Measurements from ENCODE around the gene LYPD6.
"Not testable (repeated sequence)": the region's sequence is repeated elsewhere in the genome, so short reads cannot be mapped to it uniquely, and the experiment has no call there.

The LYPD6 gene, protein sequence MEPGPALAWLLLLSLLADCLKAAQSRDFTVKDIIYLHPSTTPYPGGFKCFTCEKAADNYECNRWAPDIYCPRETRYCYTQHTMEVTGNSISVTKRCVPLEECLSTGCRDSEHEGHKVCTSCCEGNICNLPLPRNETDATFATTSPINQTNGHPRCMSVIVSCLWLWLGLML

DNA sequence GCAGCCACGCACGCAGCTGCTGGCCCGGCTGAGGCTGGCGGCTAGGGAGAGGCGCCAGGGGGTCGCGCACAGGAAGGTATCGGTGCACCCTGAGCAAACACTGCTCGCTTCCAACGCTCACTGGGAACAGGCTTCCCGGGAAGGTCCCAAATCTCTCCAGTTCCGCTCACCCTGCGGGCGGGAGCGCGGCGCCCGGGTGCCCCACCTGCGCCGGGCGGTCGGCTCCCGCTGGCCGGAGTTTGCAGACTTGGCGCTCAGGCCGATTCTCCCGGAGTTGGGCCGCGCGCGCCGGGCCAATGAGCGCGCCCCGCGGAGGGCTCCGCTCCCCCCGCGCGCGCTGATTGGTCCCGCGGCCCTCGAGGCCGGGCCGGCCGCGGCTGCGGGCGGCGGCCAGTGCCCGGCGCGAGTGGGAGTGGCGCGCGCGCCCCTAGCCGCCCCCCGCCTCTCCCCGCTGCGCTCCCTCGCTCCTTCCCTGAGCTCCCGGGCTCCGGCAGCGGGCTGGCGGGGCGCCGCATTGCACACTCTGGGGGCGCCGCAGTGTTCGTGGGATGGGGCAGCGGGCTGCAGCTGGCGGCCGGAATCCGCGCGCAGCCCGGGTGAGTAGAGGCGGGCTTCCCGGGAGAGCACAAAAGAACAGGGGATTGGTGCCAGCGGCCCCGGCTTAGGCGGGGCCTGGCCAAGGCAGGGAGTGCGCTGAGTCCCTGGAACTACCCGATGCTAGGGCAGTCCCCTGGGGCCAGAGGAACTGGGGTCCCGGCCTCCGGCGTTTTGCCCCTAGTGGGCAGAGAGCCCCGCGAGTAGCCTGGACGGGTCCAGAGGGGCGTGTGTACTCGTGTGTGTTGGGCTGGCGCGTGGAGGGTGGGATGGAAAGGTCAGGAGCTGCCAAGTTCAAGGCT, at the start of gene LYPD6:
TSS of gene LYPD6 (plus strand) at position 461 of the 896 bp plus-strand sequence. CDS start 107,122 bp downstream, outside the sequence.
- peak; percentile 77 for DNase-seq (ENCODE audit: low spot score)

DNA sequence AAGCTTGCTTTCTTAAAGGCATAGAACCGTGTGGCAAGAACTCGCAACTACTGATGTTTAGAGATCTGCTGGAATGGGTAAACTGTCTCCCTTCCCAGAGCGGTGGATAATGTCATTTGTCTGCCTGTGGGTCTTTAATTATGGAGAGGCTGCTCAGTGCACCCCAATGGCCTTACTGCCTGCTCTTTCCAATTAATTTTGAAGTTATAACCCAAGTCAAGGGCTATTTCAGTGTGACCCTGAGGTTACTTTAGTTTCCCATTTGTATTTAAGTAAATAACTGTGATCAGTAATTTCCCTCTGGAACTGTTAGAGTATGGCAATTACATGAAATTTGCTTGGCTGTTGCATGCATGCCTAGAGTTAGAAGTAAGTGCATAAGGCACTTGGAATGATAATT, 48.9 kb upstream of the LYPD6 start:
- no peak for DNase-seq (ENCODE audit: low spot score)

DNA sequence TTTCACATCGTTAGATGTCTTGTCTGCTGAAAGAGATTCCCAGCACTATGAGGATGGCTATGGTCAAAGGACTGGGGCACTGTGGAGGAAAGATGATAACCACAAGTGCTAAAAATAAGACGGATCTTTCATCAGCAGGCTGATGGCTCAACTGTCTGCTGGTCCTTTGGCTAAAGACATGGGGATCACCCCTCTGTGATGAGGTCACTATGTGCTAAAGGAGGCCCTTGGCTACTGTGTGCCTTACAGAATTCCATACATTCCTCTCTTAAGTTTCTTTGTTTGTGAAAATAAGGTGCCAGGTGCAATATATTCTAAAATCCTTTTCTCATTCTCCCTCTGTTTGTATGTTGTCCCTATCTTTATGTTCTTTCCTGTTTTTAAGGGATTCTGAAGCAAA, 39.7 kb upstream of the LYPD6 start:
- no peak for DNase-seq (ENCODE audit: low spot score)

DNA sequence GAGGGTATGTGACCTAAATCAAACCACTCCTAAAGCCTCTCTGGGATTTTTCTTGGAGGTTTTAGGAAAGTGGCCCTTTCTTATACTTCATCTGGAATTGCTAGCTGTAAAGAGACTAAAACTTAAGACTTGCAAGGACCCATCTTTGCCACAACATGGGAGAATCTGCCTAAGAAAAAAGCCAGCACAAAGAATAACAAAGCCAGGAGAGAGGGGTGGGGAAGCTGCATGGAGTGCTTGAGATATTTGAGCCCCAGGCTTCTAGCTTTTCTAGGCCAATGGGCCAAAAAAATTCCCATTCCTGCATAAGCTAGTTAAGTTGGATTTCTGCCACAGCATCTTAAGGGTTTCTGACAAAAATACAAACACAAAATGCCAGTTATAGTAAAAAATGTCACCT, 38.5 kb upstream of the LYPD6 start:
- no peak for DNase-seq (ENCODE audit: low spot score)

- DNase-seq (ENCODE audit: low spot score), result no peak
Observed at GRCh38 chr2:149296031-149296430, 34.4 kb upstream of the LYPD6 start.

DNA sequence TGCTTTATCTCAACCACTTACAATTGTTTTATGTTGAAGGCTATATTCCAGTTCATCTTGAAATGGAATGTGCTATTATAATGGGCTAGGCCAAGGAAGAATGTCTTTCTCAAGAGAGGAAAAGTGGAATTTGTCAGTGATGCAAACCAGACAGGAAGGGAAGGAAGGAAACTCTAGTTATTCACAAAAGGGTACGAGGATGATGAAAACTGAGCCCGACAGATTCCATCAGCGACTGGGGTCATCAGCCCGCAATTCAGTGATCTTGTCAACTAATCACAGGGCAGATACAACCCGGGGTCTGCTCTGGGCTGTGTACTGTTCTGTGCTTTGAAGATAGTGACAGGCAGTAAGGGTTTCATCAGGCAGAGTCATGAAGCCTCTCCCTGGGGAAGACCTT, 23.4 kb upstream of the LYPD6 start:
- DNase-seq (ENCODE audit: low spot score), result no peak

DNA sequence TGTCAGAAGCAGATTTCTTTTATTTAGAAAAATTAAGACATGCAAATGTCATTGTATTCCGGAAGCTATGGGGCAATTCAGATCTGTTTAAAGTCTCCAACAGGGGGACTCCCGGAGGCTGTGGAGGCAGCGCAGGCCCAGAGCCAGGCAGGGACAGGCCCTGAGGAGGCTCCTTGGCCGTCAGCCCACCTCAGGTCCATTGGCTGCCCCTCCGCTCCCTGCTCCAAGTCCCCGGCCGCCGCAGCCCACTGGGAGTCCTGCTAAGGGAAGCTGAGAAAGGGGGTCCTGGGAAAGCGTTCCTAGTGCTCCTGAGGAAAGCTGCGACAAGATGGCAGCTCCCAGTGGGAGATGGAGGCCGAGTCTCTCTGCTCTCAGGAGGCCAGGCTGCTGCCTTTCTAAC, 20.0 kb upstream of the LYPD6 start:
- DNase-seq (ENCODE audit: low spot score), result no peak

GRCh38 chr2:149312039-149312438, 18.3 kb upstream of the LYPD6 start:
- DNase-seq (ENCODE audit: low spot score), result no peak

- no peak for DNase-seq (ENCODE audit: low spot score)
Observed at GRCh38 chr2:149313512-149313972, 16.8 kb upstream of the LYPD6 start.

- DNase-seq (ENCODE audit: low spot score), result no peak
Observed at GRCh38 chr2:149314687-149315086, 15.7 kb upstream of the LYPD6 start.

DNA sequence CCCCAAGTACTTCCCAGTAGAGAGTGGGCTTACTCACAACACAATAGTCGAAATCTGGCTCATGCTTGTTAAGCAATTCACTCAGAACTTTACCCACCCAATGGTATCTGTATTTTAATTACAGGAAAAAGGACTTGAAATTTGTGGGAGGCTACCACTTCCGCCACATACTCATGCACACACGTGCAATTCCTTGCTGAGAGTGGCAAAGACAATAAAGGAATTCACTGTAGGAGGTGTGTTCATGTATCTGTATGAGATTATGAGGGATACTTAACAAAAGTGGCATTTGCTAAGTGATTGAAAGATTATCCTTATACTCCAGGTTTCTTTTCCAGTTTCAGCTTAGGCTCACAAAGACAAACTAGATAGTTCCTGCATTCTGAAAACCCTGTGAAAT, 14.9 kb upstream of the LYPD6 start:
- DNase-seq (ENCODE audit: low spot score), result no peak

DNA sequence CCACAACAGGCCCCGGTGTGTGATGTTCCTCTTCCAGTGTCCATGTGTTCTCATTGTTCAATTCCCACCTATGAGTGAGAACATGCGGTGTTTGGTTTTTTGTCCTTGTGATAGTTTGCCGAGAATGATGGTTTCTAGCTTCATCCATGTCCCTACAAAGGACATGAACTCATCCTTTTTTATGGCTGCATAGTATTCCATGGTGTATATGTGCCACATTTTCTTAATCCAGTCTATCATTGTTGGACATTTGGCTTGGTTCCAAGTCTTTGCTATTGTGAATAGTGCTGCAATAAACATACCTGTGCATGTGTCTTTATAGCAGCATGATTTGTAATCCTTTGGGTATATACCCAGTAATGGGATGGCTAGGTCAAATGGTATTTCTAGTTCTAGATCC, 11.8 kb upstream of the LYPD6 start:
- not testable (repeated sequence) for DNase-seq (ENCODE audit: low spot score)

DNA sequence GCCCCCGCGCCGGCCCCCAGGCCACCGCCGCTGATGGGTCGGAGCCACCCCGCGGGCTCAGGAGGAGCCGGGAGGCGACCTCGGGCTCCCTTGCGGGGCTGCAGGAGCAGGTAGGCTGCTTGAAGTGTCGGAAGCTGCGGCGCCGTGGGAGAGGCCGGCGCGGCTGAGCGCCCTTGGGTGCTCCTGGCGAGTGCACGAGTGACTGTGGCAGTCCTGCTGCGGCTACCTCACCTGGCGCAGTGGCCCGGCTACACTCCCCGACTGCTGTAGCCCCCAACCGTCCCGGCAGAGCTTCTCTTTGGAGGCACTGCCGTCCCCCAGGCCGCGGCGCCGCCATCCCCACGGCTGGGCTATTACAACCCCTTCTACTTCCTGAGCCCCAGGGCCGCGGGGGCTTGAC, 10.0 kb upstream of the LYPD6 start:
- DNase-seq (ENCODE audit: low spot score), result no peak

DNA sequence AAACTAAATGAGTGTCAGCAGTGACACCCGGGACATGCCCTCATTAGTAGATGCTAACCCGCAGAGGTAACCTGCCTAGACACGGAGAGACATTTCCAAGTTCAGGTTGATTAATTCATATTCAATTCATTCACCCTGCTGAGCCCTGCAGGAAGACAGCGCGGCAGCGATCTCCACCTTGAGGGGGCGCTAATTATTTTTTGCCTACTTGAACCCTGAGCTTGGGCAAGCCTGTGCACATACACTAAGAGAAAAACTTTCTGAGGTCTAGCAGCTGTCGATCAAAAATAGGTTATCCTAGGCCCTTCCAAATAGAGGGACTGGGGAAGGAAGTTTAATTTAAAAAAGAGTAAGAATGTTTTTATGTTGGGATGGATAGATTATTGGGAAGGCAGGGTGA, 1.3 kb upstream of the LYPD6 start:
- DNase-seq (ENCODE audit: low spot score), result no peak

DNA sequence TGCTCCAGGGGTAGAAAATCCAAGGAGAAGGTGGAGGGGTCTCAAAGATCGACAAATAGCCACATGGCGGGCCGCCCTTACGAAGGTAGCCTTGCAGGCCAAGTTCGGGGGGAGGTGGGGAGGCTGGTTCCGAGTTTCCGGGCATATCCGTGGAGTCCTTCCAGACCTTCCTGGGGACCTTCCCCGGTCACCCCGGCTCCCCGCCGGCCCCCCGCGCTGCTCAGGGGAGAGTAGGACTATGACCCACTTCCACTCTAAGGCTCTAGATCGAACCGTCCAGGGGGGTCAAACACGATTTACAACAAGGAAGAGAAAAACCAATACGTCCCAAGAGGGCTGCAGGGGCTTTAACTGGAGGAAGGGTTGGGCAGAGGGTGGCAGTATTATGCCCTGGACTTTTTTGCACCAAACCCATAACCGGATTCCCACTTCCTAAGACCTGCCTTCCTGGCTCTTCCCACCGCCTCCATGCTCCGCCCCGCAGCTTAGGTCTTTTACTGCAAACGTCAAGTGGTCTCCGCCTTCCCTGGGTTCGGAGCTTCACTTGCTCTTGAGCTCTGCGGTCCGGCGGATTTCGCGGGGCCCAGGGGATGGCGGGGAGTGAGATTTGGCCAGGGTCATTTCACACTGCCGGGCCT, 779 bp upstream of the LYPD6 start:
- peak; percentile 42 for DNase-seq (ENCODE audit: low spot score)

DNA sequence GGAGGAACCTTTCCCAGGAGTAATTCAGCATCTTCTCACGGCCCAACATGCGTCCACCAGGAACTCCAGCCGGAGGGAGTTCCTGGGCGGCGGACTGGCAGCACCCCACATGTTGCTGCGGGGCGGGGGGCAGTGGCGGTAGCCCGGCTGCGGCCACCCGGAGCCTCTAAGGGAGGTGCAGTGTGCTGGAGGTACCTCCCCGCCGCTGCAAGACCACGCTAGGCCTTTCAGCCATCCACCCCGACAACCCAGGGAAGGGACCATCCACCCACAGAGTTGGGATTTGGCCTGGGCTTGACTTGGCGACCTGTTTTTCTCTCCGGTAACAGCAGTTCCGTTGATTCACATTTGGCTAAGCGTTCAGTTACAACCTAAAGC, 625 bp downstream of the LYPD6 start:
- DNase-seq (ENCODE audit: low spot score), result no peak

DNA sequence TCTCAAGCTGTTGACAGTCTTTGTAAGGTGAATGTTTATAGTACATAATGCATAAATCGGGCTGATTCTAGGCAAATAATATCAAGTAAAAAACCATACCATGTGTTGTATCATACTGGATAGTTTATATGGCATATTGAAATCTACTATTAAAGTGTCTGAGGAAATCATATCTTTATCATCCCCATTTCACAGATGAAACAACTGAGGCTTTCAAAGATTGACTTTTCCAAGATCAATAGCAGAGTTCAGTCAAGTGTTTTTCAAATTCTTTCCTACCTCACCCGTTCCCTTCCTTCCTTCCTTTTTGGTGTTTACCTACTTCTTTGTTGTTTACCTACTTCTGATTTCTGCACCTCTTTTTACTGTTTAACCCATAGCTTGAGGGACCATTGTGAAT, 2.0 kb downstream of the LYPD6 start:
- DNase-seq (ENCODE audit: low spot score), result no peak

DNA sequence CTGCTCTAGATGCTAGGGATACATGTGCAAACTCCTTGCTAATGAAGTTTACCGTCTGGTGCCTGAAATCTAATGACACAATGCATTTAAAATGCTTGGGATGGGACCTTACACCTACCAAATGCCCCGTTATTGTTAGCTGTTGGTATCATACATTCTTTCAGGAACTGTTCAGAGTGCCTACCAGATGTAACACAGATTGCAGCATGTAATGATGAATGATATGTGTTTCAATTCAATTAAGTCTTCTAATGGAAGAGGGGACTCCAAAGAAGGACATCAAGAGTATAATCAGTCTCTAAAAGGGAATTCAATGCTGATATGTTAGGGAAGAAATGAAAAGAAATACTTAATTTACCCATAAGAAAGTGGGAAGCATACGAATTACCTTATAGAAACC, 3.2 kb downstream of the LYPD6 start:
- DNase-seq (ENCODE audit: low spot score), result no peak

- DNase-seq (ENCODE audit: low spot score), result no peak
Observed at GRCh38 chr2:149334156-149334555, 3.8 kb downstream of the LYPD6 start.

DNA sequence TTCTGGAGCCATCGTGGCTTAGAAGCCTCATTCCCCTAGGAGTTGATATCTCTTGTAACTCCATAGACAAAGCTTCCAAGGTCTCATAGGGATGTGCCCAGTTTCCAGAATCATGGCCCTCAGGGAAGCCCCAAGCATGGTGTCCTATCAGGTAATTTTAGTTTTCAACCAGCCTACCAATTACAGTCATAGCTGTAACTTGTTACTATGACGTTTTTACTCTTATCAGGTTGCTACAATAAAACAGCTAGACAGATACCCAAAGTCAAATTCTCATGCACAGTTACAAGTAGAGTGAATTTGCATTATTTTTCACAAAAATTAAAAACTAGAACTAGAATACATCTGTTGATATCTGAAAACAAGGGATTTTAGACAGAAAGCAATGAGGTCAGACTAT, 8.9 kb downstream of the LYPD6 start:
- no peak for DNase-seq (ENCODE audit: low spot score)

GRCh38 chr2:149342509-149342908, 12.1 kb downstream of the LYPD6 start:
- no peak for DNase-seq (ENCODE audit: low spot score)

DNA sequence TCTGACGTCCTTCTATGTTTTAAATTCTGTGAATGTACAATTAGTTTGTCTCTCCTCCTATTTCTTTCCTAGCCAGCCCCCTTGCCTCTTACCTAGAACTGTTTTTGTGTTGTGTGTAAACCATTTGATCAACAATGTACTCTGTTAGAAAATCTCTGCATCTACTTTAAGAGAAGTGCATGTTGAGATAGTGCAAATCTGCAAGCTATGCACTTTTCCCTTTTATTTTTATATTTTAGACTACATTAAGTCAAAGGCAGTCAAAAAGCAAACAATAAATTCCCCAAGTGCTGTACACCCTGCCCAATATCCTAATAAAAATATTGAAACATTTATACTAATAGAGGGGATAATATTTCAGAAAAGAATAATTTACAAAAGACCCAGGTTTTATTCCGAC, 13.7 kb downstream of the LYPD6 start:
- DNase-seq (ENCODE audit: low spot score), result no peak

DNA sequence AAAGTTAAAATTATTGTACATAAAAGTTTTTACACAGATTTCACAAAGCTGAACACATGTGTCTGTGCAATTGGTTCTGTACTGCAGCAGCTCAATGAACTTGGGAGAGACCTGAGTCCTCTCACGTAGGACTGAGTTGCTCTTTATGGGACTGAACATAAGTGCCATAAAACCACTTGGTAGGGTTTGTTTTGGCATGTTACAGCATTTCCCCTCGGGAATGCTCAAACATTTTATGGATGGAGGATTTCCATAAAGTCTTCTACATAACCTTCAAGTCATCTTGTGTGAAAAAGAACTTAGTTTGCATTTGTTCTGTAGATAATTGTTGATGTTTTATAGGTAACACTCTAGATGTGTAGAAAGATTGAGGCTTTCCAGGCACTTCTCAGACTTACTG, 15.9 kb downstream of the LYPD6 start:
- no peak for DNase-seq (ENCODE audit: low spot score)

Data from putamen (tissue), 1 donor.